DOHH2 (cell line): ENCODE measurements around the gene TRIB2.

Source experiments
- CTCF ChIP-seq: fragments of 200-600 bp; sonication (generic); IDR thresholded peaks from one replicate; pipeline ENCODE4 v1.5.1; 2014; ENCODE audit warnings: antibody characterized with exemption, mild to moderate bottlenecking, low read depth, low read length; ENCODE audit not compliant: poor library complexity, severe bottlenecking
- EZH2phosphoT487 ChIP-seq: fragments of 200-600 bp; sonication (generic); IDR thresholded peaks from 2 replicates; pipeline ENCODE4 v1.6.1; 2017; ENCODE audit warnings: borderline replicate concordance, mild to moderate bottlenecking, antibody characterized with exemption, low read length, moderate library complexity, mixed read lengths

GRCh38 chr2:12778811-12779579 lies 62.3 kb downstream of the TRIB2 start:
- TF ChIP-seq CTCF (no peak), EZH2phosphoT487 (no peak)
